Naive thymus-derived CD8-positive, alpha-beta T cell (primary cell): ENCODE results near the gene MED9. TPM values are rescaled to one million over a fixed set of nuclear protein-coding genes. Genes with fewer than 3 reads are reported as not detected.
A peak's percentile ranks its signal among the peaks of the same experiment; 100 is the strongest.
"Not testable (repeated sequence)": the region's sequence is repeated elsewhere in the genome, so short reads cannot be mapped to it uniquely, and the experiment has no call there.

Experiments used
- ATAC-seq, 2 donors: fragments of 150-1000 bp; cut with Tn5 transposase in 1 of 2; sonication (Bioruptor Pico), chemical (Tn5 transposase) in 1 of 2; 1 replicate in 1 of 2; 2 replicates in 1 of 2; pipeline ENCODE4 v1.10.0; 2021; ENCODE audit warnings: mild to moderate bottlenecking in 2 of 2, moderate library complexity in 2 of 2
- POLR2A ChIA-PET: fragments of 350-600 bp; sonication (Branson Sonifier 250); formaldehyde crosslinking; loops from one replicate; lab custom pipeline; 2021; ENCODE audit warnings: antibody characterized with exemption; lab: Charles Lee
- DNase-seq, 10 donors: peaks; one replicate each; pipeline versions ENCODE4 v3.0.0 to v3.0.0-alpha.2; 2020 to 2022
- H3K27ac Mint-ChIP-seq, 10 donors: one replicate each; pipeline ENCODE4 v1.8.0; 2020 to 2022; ENCODE audit warnings: mild to moderate bottlenecking in 10 of 10, mixed read lengths in 10 of 10, moderate library complexity in 4 of 10, inconsistent platforms in 1 of 10
- H3K27me3 Mint-ChIP-seq, 5 donors: one replicate each; pipeline ENCODE4 v1.8.0; 2021 to 2022; ENCODE audit warnings: mixed read lengths in 5 of 5
- H3K36me3 Mint-ChIP-seq, 3 donors: one replicate each; pipeline ENCODE4 v1.8.0; 2020 to 2022; ENCODE audit warnings: mixed read lengths in 3 of 3, mild to moderate bottlenecking in 2 of 3, inconsistent platforms in 1 of 3
- H3K4me1 Mint-ChIP-seq, 4 donors: one replicate each; pipeline ENCODE4 v1.8.0; 2021 to 2022; ENCODE audit warnings: mixed read lengths in 4 of 4
- H3K4me3 Mint-ChIP-seq, 10 donors: one replicate each; pipeline ENCODE4 v1.8.0; 2020 to 2022; ENCODE audit warnings: mild to moderate bottlenecking in 10 of 10, mixed read lengths in 10 of 10, moderate library complexity in 6 of 10, inconsistent platforms in 1 of 10
- H3K9me3 Mint-ChIP-seq, 9 donors: one replicate each; pipeline ENCODE4 v1.8.0; 2020 to 2022; ENCODE audit warnings: mixed read lengths in 9 of 9, mild to moderate bottlenecking in 3 of 9, inconsistent platforms in 1 of 9, moderate library complexity in 1 of 9
- polyA plus RNA-seq, 3 donors: library from polyadenylated mRNA; unstranded; fragments of 300-500 nt; fragmentation: Illumina TruSeq; gene quantifications; one replicate each; pipeline ENCODE4 v1.2.3, GENCODE V29; 2021
- total RNA-seq, 8 experiments: library from RNA in 2 of 8; stranded (reverse) in 2 of 8; gene quantifications; one replicate each; pipeline ENCODE4 v1.2.3 and lab custom pipeline; 2021 to 2026

The MED9 gene
- total and polyA plus RNA-seq, 5 experiments from 2014 or later: 11.9 to 20.4 (median 17.4) TPM

- DNase-seq (no peak), ATAC-seq (no peak)
- H3K9me3 Mint-ChIP-seq: peaks cover 0 to 10% (median 0%) of the 10 kb centered on the region in 9 donors
- no peak overlapping the region for H3K4me3 Mint-ChIP-seq
- peaks cover 4 to 12% (median 6%) of the 10 kb centered on the region in 4 donors for H3K4me1 Mint-ChIP-seq
- H3K36me3 Mint-ChIP-seq: peaks cover 0 to 5% (median 0%) of the 10 kb centered on the region in 3 donors
- H3K27me3 Mint-ChIP-seq: peaks cover 0 to 2% (median 0%) of the 10 kb centered on the region in 5 donors
- peak overlapping the region in 1 of 10 donors; percentile 21 for H3K27ac Mint-ChIP-seq
- POLR2A ChIA-PET: interaction anchor here (0.6 kb wide), 2 partner anchors 13 to 52 kb away, joined by 3 to 4 read pairs; no protein-coding TSS in a partner anchor
These were observed 33.6 kb upstream of the MED9 start for GRCh38 chr17:17443173-17443572.

GRCh38 chr17:17445296-17445924, 31.4 kb upstream of the MED9 start:
- Mint-ChIP-seq H3K27ac (no peak overlapping the region), H3K36me3 (peaks cover 0 to 5% (median 0%) of the 10 kb centered on the region in 3 donors), H3K4me3 (no peak overlapping the region), H3K4me1 (peaks cover 0 to 3% (median 1%) of the 10 kb centered on the region in 4 donors), H3K27me3 (peaks cover 0 to 2% (median 0%) of the 10 kb centered on the region in 5 donors), H3K9me3 (peaks cover 0 to 10% (median 0%) of the 10 kb centered on the region in 9 donors)
- POLR2A ChIA-PET: interaction anchor here (0.5 kb wide), 1 partner anchor 35 kb away, joined by 4 read pairs; no protein-coding TSS in a partner anchor
- no peak for ATAC-seq
- no peak for DNase-seq

- ATAC-seq: no peak
These were observed 30.7 kb upstream of the MED9 start for GRCh38 chr17:17445925-17446665.

GRCh38 chr17:17446666-17447155, 30.1 kb upstream of the MED9 start:
- Mint-ChIP-seq H3K27ac (peak overlapping the region in 1 of 10 donors; percentile 47), H3K27me3 (peaks cover 0 to 2% (median 0%) of the 10 kb centered on the region in 5 donors), H3K4me1 (peaks cover 0 to 5% (median 1%) of the 10 kb centered on the region in 4 donors), H3K9me3 (peaks cover 0 to 10% (median 0%) of the 10 kb centered on the region in 9 donors), H3K4me3 (no peak overlapping the region), H3K36me3 (peaks cover 0 to 5% (median 0%) of the 10 kb centered on the region in 3 donors)
- DNase-seq: no peak
- POLR2A ChIA-PET: no interaction called here
- no peak for ATAC-seq

More at GRCh38 chr17:17445925-17446665, 30.7 kb upstream of the MED9 start:
- H3K9me3 Mint-ChIP-seq: peaks cover 0 to 10% (median 0%) of the 10 kb centered on the region in 9 donors
- peaks cover 0 to 2% (median 0%) of the 10 kb centered on the region in 5 donors for H3K27me3 Mint-ChIP-seq
- POLR2A ChIA-PET: interaction anchor here (0.5 kb wide), 1 partner anchor 36 kb away, joined by 4 read pairs; no protein-coding TSS in a partner anchor
- DNase-seq: no peak
- H3K36me3 Mint-ChIP-seq: peaks cover 0 to 5% (median 0%) of the 10 kb centered on the region in 3 donors
- H3K27ac Mint-ChIP-seq: peak overlapping the region in 1 of 10 donors; percentile 52
- H3K4me1 Mint-ChIP-seq: peaks cover 0 to 5% (median 1%) of the 10 kb centered on the region in 4 donors
- H3K4me3 Mint-ChIP-seq: no peak overlapping the region

- Mint-ChIP-seq H3K36me3 (peaks cover 0 to 5% (median 0%) of the 10 kb centered on the region in 3 donors), H3K4me1 (peaks cover 0 to 5% (median 1%) of the 10 kb centered on the region in 4 donors), H3K27me3 (peaks cover 0 to 2% (median 0%) of the 10 kb centered on the region in 5 donors), H3K4me3 (no peak overlapping the region), H3K9me3 (peaks cover 0 to 10% (median 0%) of the 10 kb centered on the region in 9 donors), H3K27ac (peak overlapping the region in 1 of 10 donors; percentile 12)
- POLR2A ChIA-PET: no interaction called here
- ATAC-seq: no peak
- no peak for DNase-seq
These were observed 29.5 kb upstream of the MED9 start for GRCh38 chr17:17447264-17447663.

GRCh38 chr17:17448076-17448475, 28.7 kb upstream of the MED9 start:
- ATAC-seq (no peak), DNase-seq (no peak)
- no peak overlapping the region for H3K4me3 Mint-ChIP-seq
- peaks cover 0 to 5% (median 0%) of the 10 kb centered on the region in 3 donors for H3K36me3 Mint-ChIP-seq
- peaks cover 0 to 5% (median 1%) of the 10 kb centered on the region in 4 donors for H3K4me1 Mint-ChIP-seq
- POLR2A ChIA-PET: interaction anchor here (0.6 kb wide), 1 partner anchor 78 kb away, joined by 3 read pairs; no protein-coding TSS in a partner anchor
- H3K27me3 Mint-ChIP-seq: peaks cover 0 to 2% (median 0%) of the 10 kb centered on the region in 5 donors
- peaks cover 0 to 10% (median 0%) of the 10 kb centered on the region in 9 donors for H3K9me3 Mint-ChIP-seq
- H3K27ac Mint-ChIP-seq: peak overlapping the region in 1 of 10 donors; percentile 50

- Mint-ChIP-seq H3K4me3 (no peak overlapping the region), H3K9me3 (peaks cover 0 to 10% (median 0%) of the 10 kb centered on the region in 9 donors), H3K4me1 (peaks cover 0 to 5% (median 1%) of the 10 kb centered on the region in 4 donors), H3K27ac (no peak overlapping the region), H3K36me3 (peaks cover 0 to 5% (median 0%) of the 10 kb centered on the region in 3 donors), H3K27me3 (peaks cover 0 to 2% (median 0%) of the 10 kb centered on the region in 5 donors)
- DNase-seq (no peak), ATAC-seq (no peak)
- POLR2A ChIA-PET: interaction anchor here (0.6 to 0.9 kb wide), 2 partner anchors 18 to 77 kb away, joined by 3 read pairs; no protein-coding TSS in a partner anchor
These were observed 28.1 kb upstream of the MED9 start for GRCh38 chr17:17448723-17449122.

GRCh38 chr17:17453088-17453487, 23.7 kb upstream of the MED9 start:
- H3K27me3 Mint-ChIP-seq: peaks cover 0 to 1% (median 0%) of the 10 kb centered on the region in 5 donors
- no peak for DNase-seq
- no peaks in the 10 kb centered on the region for H3K36me3 Mint-ChIP-seq
- peaks cover 0 to under 1% (median 0%) of the 10 kb centered on the region in 9 donors for H3K9me3 Mint-ChIP-seq
- ATAC-seq: no peak
- peaks cover 0 to 3% (median 0%) of the 10 kb centered on the region in 4 donors for H3K4me1 Mint-ChIP-seq
- H3K27ac Mint-ChIP-seq: no peak overlapping the region
- H3K4me3 Mint-ChIP-seq: no peak overlapping the region
- POLR2A ChIA-PET: no interaction called here

GRCh38 chr17:17454276-17454675, 22.5 kb upstream of the MED9 start:
- Mint-ChIP-seq H3K9me3 (no peaks in the 10 kb centered on the region), H3K4me1 (peaks cover 0 to 3% (median 0%) of the 10 kb centered on the region in 4 donors), H3K27me3 (peaks cover 0 to 1% (median 0%) of the 10 kb centered on the region in 5 donors), H3K27ac (no peak overlapping the region), H3K4me3 (no peak overlapping the region), H3K36me3 (no peaks in the 10 kb centered on the region)
- DNase-seq: no peak
- POLR2A ChIA-PET: no interaction called here
- ATAC-seq: no peak

- H3K4me3 Mint-ChIP-seq, H3K9me3 Mint-ChIP-seq, DNase-seq, H3K4me1 Mint-ChIP-seq, H3K27ac Mint-ChIP-seq, ATAC-seq, H3K27me3 Mint-ChIP-seq, H3K36me3 Mint-ChIP-seq, POLR2A ChIA-PET: not testable (repeated sequence)
These were observed 22.1 kb upstream of the MED9 start for GRCh38 chr17:17454700-17455099.

GRCh38 chr17:17455173-17455572, 21.6 kb upstream of the MED9 start:
- POLR2A ChIA-PET: no interaction called here
- ATAC-seq: no peak
- peaks cover 0 to 6% (median 1%) of the 10 kb centered on the region in 4 donors for H3K4me1 Mint-ChIP-seq
- H3K4me3 Mint-ChIP-seq: no peak overlapping the region
- H3K27me3 Mint-ChIP-seq: peaks cover 0 to 1% (median 0%) of the 10 kb centered on the region in 5 donors
- DNase-seq: no peak
- H3K36me3 Mint-ChIP-seq: no peaks in the 10 kb centered on the region
- peaks cover 0 to 7% (median 0%) of the 10 kb centered on the region in 9 donors for H3K9me3 Mint-ChIP-seq
- no peak overlapping the region for H3K27ac Mint-ChIP-seq

GRCh38 chr17:17456251-17456650, 20.5 kb upstream of the MED9 start:
- H3K4me1 Mint-ChIP-seq: peaks cover 0 to 4% (median 1%) of the 10 kb centered on the region in 4 donors
- H3K9me3 Mint-ChIP-seq: peaks cover 0 to 12% (median 0%) of the 10 kb centered on the region in 9 donors
- ATAC-seq (no peak), DNase-seq (no peak)
- H3K27me3 Mint-ChIP-seq: peaks cover 0 to 1% (median 0%) of the 10 kb centered on the region in 5 donors
- H3K4me3 Mint-ChIP-seq: no peak overlapping the region
- H3K27ac Mint-ChIP-seq: no peak overlapping the region
- H3K36me3 Mint-ChIP-seq: no peaks in the 10 kb centered on the region
- POLR2A ChIA-PET: interaction anchor here (0.6 kb wide), 1 partner anchor 13 kb away, joined by 3 read pairs; no protein-coding TSS in a partner anchor
